HG03460 (cell line): ENCODE data around the gene CLK4.

ENCODE experiments used
- ATAC-seq: cut with Tn5 transposase; IDR thresholded peaks from one replicate; pipeline ENCODE4 v1.9.1; 2021; ENCODE audit not compliant: unreplicated experiment

CLK4 gene

DNA sequence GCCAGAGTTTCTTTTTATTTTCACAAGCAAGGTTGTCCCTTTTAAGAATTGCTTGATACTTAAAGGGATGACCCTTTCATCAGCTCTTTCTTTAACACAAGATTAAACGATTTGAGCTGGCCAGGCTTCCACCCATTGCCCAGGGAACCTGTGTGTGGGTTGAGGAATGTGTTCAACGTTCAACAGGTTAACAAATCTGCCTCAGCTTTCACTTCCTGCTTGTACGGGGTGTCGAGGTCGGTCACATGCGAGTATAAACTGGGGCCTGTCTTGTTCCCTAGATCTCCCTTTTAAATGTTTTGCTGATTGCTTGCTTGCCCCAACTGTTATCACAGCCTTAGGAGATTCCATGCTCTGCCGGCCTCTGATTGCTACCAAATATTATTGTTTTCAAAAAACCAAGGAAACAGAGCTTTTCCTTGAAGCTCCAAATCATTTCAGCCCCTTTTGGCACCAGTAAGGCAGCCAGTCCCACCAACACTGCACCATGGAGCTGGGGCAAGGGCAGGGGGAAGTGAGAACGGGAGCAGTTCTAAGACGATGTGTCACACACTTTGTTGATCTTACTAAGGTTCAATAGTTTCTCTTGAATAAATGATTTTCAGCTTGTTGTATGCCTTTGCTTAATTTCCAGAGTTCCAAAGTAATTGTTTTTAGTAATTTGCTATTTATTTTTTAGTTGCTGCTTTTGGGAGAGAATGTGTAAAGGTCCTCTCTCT lies 10.7 kb upstream of the CLK4 start:
- no peak for ATAC-seq

- ATAC-seq, result no peak
Observed at GRCh38 chr5:178632285-178632684, 5.4 kb upstream of the CLK4 start.

GRCh38 chr5:178630951-178631350 lies 4.1 kb upstream of the CLK4 start:
- no peak for ATAC-seq

DNA sequence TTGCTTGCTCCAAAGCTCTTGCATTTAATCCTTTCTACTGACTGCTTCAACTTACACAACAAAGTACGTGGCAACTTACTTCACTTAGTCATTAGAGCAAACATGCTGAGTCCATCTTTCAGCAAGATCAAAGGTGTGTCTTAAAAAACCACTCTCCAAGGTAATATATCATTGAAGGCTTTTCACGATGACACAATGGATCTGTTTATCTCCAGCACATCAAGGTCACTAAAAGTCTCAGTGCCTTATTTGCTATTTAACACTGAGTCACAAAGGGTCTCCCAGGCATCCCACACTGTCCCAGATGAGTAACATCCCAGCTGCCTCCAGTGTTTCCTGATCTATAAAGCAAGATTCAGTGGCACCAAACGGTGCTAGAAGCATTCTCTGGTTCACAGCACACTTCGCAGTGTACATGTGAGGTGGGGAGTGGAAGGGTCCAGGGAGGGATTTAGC lies 3.7 kb upstream of the CLK4 start:
- ATAC-seq, result no peak

GRCh38 chr5:178627259-178627598 lies 379 bp upstream of the CLK4 start:
- no peak for ATAC-seq

DNA sequence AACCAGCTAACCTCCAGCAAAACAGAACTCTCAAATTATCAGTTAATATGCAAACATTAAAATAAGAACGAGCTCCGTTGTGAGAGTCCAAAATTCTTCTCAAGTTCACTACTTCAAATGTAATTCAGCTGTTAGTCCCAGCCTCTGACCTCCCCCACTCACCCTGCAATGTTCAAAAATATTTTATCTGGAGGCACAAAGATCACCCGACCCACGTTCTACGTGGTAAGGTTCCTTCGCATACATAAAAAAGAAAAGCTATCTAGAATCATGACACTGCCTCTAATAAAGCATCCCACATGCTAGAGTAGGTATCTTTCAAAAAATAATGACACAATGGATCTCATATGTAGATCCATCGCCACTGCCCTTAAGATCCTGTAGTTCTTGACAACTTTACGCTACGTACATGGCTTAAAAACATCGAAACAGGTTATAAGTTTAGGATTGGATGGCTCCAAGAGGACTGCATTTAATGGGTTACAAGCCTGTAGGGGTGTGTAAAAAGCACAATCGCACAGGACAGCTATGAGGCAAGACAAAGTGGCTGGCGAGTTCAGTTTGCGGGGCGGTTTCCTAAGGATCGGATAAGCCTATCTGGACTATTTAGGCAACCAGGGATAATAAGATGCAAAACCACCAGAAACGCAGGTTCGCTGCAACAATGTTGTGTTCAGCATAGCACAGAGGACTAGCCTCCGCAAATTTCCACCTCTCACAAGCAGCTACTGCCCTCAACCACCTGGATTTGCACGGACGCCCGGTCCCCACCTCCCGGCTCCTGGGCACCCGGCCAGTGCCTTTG lies 969 bp downstream of the CLK4 start:
- peak; percentile 12 for ATAC-seq

- ATAC-seq, result no peak
Observed at GRCh38 chr5:178624631-178625546, 2.0 kb downstream of the CLK4 start.

DNA sequence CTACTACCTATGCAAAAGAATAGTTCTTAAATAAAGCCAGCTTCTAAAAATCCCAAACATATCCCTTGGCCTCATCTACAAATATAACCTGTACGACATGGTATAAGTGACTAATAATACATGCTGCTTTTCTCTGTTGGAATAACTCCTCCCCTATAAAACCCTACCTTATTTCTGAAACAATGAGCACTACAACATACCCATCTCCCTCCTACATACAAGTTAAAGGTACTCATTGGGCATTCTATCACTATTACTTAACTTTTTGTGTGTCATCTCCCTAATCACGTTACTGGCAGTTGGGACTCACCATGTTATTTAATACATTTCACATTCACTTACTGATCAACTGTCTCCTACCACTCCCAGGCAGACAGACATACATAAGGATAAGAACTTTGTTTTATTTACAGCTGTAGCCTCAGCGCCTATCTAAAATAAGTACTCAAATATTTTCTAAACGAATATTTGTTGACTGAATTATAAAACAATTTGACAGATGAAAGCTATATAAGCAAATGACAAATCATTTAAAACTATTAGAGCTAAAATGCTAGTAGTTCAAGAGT lies 4.1 kb downstream of the CLK4 start:
- no peak for ATAC-seq

DNA sequence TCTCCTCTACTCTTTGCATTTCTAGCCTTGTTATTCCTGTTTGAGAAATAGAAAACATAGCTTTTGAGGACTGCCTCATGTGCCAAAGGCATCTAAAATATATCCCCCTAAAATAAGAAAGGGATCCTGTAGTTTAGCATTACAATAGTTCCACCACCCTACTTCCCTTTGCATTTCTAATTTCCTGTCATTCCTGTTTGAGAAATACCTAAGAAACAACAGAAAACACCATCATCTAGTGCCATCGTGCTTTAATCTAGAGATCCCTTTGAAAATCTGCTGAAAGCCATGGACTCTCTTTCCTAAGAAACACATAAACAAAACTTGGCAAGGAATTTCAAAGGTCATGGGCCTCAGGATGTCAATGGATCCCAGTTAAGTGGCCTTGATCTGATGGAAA lies 7.5 kb downstream of the CLK4 start:
- ATAC-seq, result no peak

GRCh38 chr5:178612299-178612698 lies 14.6 kb downstream of the CLK4 start:
- ATAC-seq, result no peak

GRCh38 chr5:178606269-178606668 lies 20.6 kb downstream of the CLK4 start:
- ATAC-seq, result no peak

- no peak for ATAC-seq
Observed at GRCh38 chr5:178605788-178606187, 21.1 kb downstream of the CLK4 start.

GRCh38 chr5:178602752-178603151 lies 24.1 kb downstream of the CLK4 start:
- ATAC-seq, result no peak

GRCh38 chr5:178595750-178596149 lies 31.1 kb downstream of the CLK4 start:
- ATAC-seq, result no peak

DNA sequence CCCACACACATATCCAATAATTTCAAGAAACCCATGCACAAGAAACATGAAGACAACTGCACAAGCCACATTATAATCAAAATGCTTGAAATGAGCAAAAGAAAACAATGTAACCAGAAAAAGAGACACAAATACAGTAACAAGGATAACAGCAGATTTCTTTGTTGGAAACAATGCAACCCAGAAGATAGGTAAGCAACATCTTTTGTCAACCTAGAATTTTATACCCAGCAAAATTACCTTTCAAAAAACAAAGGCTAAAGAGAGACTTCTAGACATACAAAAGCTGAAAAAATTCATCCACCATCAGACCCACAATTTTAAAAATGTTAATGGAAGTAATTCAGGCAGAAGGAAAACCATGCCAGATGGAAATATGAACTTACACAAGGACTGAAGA lies 31.7 kb downstream of the CLK4 start:
- ATAC-seq, result no peak

DNA sequence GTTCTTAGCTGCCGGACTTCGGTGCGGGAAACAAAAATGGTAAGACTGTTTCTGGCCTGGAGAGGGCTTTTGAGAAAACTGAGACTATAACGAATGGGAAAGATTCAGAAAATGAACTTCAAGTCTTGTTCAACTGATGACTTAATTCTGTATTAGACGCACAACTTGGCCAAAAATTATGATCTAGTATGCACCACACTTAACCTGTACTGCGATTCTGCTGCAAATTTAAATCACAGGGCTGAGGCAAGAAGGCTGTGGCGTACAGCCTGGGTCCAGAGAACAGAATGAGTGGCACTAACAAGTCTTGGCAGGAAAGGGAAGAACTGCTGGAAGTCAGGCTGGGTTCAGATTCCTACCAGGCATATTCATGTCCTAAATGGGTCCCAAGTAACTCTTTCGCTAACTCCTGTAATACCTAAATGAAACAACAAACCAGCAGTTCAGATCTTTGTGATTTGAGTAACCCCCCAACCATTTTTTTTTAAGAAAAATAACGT lies 35.9 kb downstream of the CLK4 start:
- no peak for ATAC-seq

DNA sequence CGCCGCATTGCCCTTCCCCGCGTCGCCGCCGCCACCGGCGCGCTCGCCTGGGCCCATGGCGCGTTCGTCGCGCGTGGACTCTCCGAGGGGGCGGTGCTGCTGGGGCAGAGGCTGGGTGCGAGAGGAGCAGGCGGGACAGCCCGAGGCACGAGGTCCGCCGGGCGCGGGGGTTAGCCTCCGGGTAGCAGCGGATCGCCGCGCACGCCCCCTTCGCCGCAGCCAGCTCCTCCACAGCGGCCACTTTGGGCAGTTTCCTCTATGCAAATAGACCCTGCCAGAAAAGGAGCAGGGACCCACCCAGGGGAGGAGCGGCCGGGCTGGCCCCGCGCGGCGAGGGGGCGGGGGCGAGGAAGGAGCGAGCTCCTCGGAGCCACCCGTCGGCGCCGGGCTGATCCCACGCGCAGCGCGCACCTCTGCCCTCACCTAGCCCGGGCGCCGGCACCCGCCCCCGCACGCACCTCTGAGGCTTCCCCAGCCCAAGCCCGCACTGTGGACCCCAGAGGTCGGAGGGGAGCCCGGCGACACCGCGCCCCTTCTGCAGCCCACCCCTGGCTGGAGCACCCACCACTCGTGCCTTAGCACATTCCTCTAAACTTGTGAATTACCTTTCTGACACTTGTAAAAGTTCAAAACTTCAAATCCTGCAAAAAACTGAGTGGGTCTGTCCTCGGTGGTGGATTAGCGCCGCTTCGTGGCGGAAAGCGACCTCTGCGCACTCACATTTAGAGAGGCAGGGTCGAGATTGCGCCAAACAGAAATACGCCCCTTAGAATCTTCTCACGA lies 36.5 kb downstream of the CLK4 start, which contains the start of gene COL23A1:
Gene COL23A1 (minus strand): TSS at position 253 of the 783 bp plus-strand sequence.
- ATAC-seq, result no peak

- no peak for ATAC-seq
Observed at GRCh38 chr5:178589180-178590140, 37.4 kb downstream of the CLK4 start.

- ATAC-seq, result no peak
Observed at GRCh38 chr5:178588769-178589168, 38.1 kb downstream of the CLK4 start.
